Suprapubic skin (tissue), 4 donors: ENCODE results near the gene ST6GALNAC6.

Experiments used
- CTCF ChIP-seq, 2 donors: fragments of 200-600 bp in 1 of 2; fragments of 450-650 bp in 1 of 2; sonication (generic) in 1 of 2; IDR thresholded peaks; one replicate each; pipeline ENCODE4 v1.5.1; 2016 to 2019; ENCODE audit warnings: antibody characterized with exemption in 2 of 2, mild to moderate bottlenecking in 1 of 2, moderate library complexity in 1 of 2
- POLR2A ChIP-seq, 2 donors: fragments of 450-650 bp; IDR thresholded peaks; one replicate each; pipeline ENCODE4 v1.6.1; 2017; ENCODE audit warnings: antibody characterized with exemption in 2 of 2, mild to moderate bottlenecking in 2 of 2, moderate library complexity in 2 of 2
- POLR2AphosphoS5 ChIP-seq, 3 donors: sonication (generic); formaldehyde crosslinking; IDR thresholded peaks; one replicate each; pipeline ENCODE4 v1.6.1; 2017; ENCODE audit warnings: antibody characterized with exemption in 3 of 3

GRCh38 chr9:127943011-127943662 lies 43.7 kb upstream of the ST6GALNAC6 start:
- no peak for TF ChIP-seq POLR2A (IDR thresholded peaks at IDR 0.05)
- no peak for TF ChIP-seq CTCF (IDR thresholded peaks at IDR 0.05)
- no peak for TF ChIP-seq POLR2AphosphoS5 (IDR thresholded peaks at IDR 0.05)
